Subcutaneous abdominal adipose tissue (tissue), 5 donors: Measurements from ENCODE around the gene ZC3HAV1L.
"Not testable (repeated sequence)": the region's sequence is repeated elsewhere in the genome, so short reads cannot be mapped to it uniquely, and the experiment has no call there.

Experiments
- H3K27ac ChIP-seq: one replicate; pipeline ENCODE4 v1.7.0; 2013; ENCODE audit warnings: low read depth, mild to moderate bottlenecking, inconsistent platforms, low read length, moderate library complexity
- H3K27me3 ChIP-seq, 5 donors: one replicate each; pipeline ENCODE4 v1.7.0; 2013; ENCODE audit warnings: low read length in 5 of 5, inconsistent platforms in 1 of 5; ENCODE audit not compliant: control insufficient read depth in 5 of 5, insufficient read depth in 4 of 5
- H3K36me3 ChIP-seq, 5 donors: one replicate each; pipeline ENCODE4 v1.7.0; 2013; ENCODE audit warnings: low read length in 5 of 5; ENCODE audit not compliant: control insufficient read depth in 5 of 5, insufficient read depth in 5 of 5
- H3K4me1 ChIP-seq, 5 donors: one replicate each; pipeline ENCODE4 v1.7.0; 2013; ENCODE audit warnings: low read length in 5 of 5, mild to moderate bottlenecking in 3 of 5, moderate library complexity in 1 of 5; ENCODE audit not compliant: control insufficient read depth in 5 of 5, insufficient read depth in 5 of 5
- H3K4me3 ChIP-seq, 5 donors: one replicate each; pipeline ENCODE4 v1.7.0; 2013; ENCODE audit warnings: low read length in 5 of 5, low read depth in 1 of 5
- H3K9ac ChIP-seq, 5 donors: one replicate each; pipeline ENCODE4 v1.7.0; 2013; ENCODE audit warnings: low read length in 5 of 5, mild to moderate bottlenecking in 4 of 5, moderate library complexity in 3 of 5
- H3K9me3 ChIP-seq, 5 donors: one replicate each; pipeline ENCODE4 v1.7.0; 2013; ENCODE audit warnings: low read length in 5 of 5; ENCODE audit not compliant: control insufficient read depth in 5 of 5
- donor health status: healthy.
- donor health status: healthy.
- donor health status: healthy.
- donor health status: healthy.
- donor health status: healthy.

ZC3HAV1L gene, protein sequence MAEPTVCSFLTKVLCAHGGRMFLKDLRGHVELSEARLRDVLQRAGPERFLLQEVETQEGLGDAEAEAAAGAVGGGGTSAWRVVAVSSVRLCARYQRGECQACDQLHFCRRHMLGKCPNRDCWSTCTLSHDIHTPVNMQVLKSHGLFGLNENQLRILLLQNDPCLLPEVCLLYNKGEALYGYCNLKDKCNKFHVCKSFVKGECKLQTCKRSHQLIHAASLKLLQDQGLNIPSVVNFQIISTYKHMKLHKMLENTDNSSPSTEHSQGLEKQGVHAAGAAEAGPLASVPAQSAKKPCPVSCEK

DNA sequence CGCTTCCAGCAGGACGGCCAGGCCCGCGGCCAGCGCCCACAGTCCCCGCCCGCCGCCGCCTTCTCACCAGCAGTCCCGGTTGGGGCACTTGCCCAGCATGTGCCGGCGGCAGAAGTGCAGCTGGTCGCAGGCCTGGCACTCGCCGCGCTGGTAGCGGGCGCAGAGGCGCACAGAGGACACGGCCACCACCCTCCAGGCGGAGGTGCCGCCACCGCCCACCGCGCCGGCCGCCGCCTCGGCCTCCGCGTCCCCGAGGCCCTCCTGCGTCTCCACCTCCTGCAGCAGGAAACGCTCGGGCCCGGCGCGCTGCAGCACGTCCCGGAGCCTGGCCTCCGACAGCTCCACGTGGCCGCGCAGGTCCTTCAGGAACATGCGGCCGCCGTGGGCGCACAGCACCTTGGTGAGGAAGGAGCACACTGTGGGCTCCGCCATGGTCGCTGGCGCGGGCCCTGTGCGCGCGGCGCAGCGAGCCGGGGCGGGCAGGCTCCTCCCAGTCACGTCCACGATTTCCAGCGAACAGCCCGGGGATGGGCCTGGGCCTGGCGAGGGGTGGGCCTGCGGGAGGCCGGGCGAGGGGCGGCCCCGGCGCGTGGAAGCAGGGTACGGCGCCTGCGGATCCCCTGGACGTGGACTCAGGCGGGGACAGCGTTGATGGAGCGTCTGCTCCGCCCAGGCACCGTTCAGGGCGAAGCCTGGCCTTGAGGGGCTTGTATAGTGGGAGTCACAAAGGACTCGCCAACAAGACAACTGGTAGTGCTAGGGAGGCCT is at the start of gene ZC3HAV1L:
TSS of gene ZC3HAV1L (minus strand) at position 457 of the 768 bp plus-strand sequence. CDS start at position 432, 25 bp downstream.
- H3K4me3 ChIP-seq, result peak within 1 kb of the TSS; percentile 77 to 95 (median 86)
- H3K27me3 ChIP-seq, result no peaks in the 10 kb centered on the region
- peaks cover 0 to 14% (median 3%) of the 10 kb centered on the region in 5 donors for H3K36me3 ChIP-seq
- H3K9ac ChIP-seq, result peak within 1 kb of the TSS in 4 of 5 donors; percentile 32 to 72 (median 66)
- H3K27ac ChIP-seq, result no peak within 1 kb of the TSS
- no peaks in the 10 kb centered on the region for H3K9me3 ChIP-seq
- H3K4me1 ChIP-seq, result peaks cover 0 to 27% (median 17%) of the 10 kb centered on the region in 5 donors

DNA sequence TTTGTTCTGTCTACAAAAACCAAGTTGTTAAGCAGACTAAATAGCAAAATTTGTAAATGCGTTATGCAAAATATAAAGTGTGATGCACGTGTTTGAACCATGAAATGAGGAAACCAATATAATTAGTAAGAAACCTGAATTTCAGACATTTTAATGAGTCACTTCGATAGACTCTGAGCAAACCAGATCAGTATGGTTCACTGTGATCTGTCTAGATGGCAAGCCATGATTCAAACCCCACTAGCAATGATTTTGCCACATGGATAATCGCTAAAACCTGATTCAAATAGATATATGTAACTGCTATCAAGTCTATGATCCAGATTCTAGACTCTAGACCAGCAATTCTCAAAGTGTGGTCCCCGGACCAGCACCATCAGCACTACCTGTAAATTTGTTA is 48.9 kb upstream of the ZC3HAV1L start:
- no peak overlapping the region for H3K4me3 ChIP-seq
- peaks cover 0 to 17% (median 0%) of the 10 kb centered on the region in 5 donors for H3K4me1 ChIP-seq
- H3K27me3 ChIP-seq, result no peaks in the 10 kb centered on the region
- no peak overlapping the region for H3K27ac ChIP-seq
- no peak overlapping the region for H3K9ac ChIP-seq
- H3K9me3 ChIP-seq, result no peaks in the 10 kb centered on the region
- peaks cover 41 to 84% (median 69%) of the 10 kb centered on the region in 5 donors for H3K36me3 ChIP-seq

DNA sequence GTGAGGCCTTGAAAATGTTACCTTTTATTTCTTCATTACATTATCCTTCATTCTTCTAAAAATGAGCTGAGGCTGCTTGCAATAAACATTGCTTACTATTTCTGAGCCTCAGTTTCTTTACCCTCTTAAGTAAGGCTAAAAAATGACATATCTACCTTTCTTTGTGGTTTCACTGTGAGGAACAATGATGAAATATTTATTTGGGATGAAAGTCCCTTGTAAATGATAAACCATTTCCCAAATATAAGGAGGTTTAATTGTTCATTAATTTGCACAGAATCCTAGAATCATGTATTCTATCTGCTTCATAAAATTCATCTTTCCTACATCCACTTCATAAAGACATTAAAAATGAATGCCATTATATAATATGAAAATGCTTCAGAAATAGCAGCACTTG is 45.7 kb upstream of the ZC3HAV1L start:
- Histone ChIP-seq H3K27me3 (no peaks in the 10 kb centered on the region), H3K4me1 (peaks cover 0 to 23% (median 0%) of the 10 kb centered on the region in 5 donors), H3K27ac (no peak overlapping the region), H3K4me3 (no peak overlapping the region), H3K9me3 (no peaks in the 10 kb centered on the region), H3K9ac (no peak overlapping the region), H3K36me3 (peaks cover 36 to 89% (median 67%) of the 10 kb centered on the region in 5 donors)

DNA sequence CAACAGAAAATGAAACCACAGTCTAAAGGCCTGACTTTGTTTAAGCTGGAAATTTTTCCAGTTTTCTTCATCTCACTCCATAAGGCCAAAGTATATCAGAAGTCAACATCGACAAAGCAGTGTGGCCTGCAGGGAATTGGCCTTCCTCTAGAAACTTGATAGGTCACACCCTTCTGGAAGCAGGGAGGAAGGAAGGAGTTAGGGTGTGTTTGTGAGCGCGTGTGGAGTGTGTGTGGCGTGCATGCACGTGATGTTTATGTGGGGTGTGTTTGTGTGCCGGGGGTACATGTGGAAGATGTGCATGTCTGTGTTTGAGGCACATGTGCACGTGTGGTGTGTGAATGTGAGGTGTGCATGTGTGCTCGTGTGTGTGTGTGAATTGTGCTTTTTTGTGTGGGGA is 45.1 kb upstream of the ZC3HAV1L start:
- H3K27ac ChIP-seq, result no peak overlapping the region
- H3K36me3 ChIP-seq, result peaks cover 34 to 90% (median 71%) of the 10 kb centered on the region in 5 donors
- no peak overlapping the region for H3K4me3 ChIP-seq
- no peaks in the 10 kb centered on the region for H3K27me3 ChIP-seq
- H3K4me1 ChIP-seq, result peaks cover 0 to 23% (median 0%) of the 10 kb centered on the region in 5 donors
- H3K9ac ChIP-seq, result no peak overlapping the region
- H3K9me3 ChIP-seq, result no peaks in the 10 kb centered on the region

DNA sequence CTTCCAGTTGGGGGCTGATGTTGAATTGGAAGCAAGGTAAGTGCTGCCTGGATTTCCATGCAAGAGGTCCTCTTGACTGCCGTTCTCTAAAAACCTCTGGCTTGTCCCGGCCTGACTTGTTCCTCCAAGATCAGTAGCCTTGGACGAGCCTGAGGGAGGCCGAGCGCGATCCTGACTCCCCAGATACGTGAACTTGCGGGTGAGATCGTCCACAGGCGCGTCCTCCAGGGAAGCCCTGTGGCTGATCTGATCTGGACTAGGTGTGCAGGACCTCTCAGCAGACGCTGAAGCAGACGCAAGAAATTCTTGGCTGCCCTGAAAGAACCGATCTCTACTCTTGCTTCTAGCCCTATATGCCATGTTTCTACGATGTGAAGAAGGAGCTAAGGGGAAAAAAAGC is 44.0 kb upstream of the ZC3HAV1L start:
- Histone ChIP-seq H3K9ac (no peak overlapping the region), H3K27me3 (no peaks in the 10 kb centered on the region), H3K9me3 (no peaks in the 10 kb centered on the region), H3K4me3 (no peak overlapping the region), H3K4me1 (peaks cover 0 to 24% (median 2%) of the 10 kb centered on the region in 5 donors), H3K36me3 (peaks cover 29 to 87% (median 72%) of the 10 kb centered on the region in 5 donors), H3K27ac (no peak overlapping the region)

DNA sequence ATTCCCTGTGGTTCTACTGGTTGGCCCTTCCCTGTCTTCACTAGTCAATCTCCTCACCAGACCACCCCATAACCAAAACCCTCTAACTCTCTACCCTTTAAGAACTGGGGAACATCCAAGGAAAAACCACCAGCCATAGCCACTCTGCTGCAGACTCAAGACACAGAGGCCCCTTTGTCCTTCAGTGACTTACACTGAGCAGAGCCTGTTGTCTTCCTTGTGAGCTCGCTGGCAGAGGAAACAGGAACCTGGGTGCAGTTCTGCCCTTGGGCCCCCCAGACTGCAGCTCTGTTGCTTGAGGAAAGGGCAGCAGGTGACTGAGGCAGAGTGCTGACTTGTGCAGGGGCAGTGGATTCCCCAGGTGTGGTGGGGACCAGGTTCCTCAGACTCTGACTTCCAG is 43.1 kb upstream of the ZC3HAV1L start:
- no peak overlapping the region for H3K27ac ChIP-seq
- no peaks in the 10 kb centered on the region for H3K27me3 ChIP-seq
- peaks cover 20 to 77% (median 64%) of the 10 kb centered on the region in 5 donors for H3K36me3 ChIP-seq
- no peak overlapping the region for H3K9ac ChIP-seq
- no peak overlapping the region for H3K4me3 ChIP-seq
- H3K4me1 ChIP-seq, result peaks cover 0 to 27% (median 3%) of the 10 kb centered on the region in 5 donors
- no peaks in the 10 kb centered on the region for H3K9me3 ChIP-seq

DNA sequence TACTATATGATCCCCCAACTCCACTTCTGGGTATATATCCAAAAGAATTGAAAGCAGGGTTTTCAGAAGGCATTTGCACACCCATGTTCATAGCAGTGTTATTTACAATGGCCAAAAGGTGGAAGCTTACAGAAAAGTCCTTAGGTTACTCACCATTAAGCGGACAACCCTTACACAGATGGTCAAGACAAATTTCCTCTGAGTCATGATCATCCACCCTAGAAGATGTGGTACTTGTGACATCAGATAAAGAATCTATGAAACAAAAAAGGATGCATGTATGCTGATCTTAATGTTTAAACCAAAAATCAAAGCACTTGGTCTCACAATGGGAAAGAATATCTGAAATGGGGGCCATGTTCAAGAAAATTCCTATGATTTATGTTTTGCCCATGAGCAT is 42.6 kb upstream of the ZC3HAV1L start:
- Histone ChIP-seq H3K9me3 (no peaks in the 10 kb centered on the region), H3K4me1 (peaks cover 0 to 27% (median 3%) of the 10 kb centered on the region in 5 donors), H3K27me3 (no peaks in the 10 kb centered on the region), H3K9ac (no peak overlapping the region), H3K27ac (no peak overlapping the region), H3K36me3 (peaks cover 20 to 77% (median 64%) of the 10 kb centered on the region in 5 donors), H3K4me3 (no peak overlapping the region)

DNA sequence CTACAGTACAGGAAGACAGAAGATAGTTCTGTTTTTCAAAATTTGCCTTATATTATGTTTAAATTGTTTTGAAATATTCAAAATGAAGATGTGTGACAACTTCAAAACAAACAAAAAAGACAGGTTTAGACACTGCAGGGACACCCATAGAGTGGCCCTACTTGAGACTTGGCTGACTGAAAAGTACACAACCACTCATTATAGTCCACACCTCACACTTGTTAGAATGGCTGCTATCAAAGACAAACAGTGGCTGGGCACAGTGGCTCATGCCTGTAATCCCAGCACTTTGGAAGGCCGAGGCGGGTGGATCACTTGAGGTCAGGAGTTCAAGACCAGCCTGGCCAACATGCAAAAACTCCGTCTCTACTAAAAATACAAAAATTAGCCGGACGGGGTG is 41.9 kb upstream of the ZC3HAV1L start:
- Histone ChIP-seq H3K36me3 (peaks cover 16 to 76% (median 61%) of the 10 kb centered on the region in 5 donors), H3K4me1 (peaks cover 0 to 27% (median 3%) of the 10 kb centered on the region in 5 donors)
- H3K4me3 ChIP-seq, H3K9me3 ChIP-seq, H3K9ac ChIP-seq, H3K27ac ChIP-seq, H3K27me3 ChIP-seq: not testable (repeated sequence)

DNA sequence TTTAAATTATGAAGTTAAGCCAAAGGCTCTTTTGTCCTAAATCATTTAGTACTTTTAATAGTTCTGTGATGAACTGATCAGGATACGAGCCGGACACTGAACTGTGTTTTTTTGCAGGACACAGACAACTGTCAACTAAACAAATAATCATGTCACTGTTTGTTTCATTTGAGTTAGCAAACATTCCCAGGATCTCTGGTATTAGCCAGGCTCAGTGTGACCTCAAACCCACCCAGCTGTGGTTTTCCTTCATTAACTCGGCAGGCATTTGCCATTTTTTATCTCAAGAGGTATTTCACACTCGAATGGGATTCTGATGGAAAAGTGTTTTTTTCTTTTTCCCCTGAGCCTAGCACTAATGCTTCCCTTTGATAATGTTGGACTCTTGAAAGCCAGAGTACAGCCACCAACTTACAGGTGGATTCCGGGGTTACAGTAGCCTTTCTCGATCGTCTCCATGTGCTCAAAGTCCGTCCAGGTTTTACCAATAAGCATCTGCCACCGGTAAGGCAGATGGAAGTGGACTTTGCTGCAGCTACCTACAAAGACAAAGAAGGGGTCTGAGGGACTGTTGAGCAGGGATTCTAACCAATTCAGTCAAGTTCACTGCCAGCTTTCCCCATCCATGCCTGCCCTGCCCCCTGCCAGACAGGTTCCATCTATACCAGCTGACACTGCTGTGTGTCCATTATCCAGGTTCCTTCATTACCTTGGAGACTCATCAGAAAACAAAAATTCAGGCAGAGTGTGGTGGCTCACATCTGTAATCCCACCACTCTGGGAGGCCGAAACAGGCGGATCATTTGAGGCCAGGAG is 40.2 kb upstream of the ZC3HAV1L start:
- Histone ChIP-seq H3K9me3 (no peaks in the 10 kb centered on the region), H3K27ac (no peak overlapping the region), H3K4me3 (no peak overlapping the region), H3K9ac (no peak overlapping the region), H3K36me3 (peaks cover 12 to 84% (median 70%) of the 10 kb centered on the region in 5 donors), H3K27me3 (no peaks in the 10 kb centered on the region), H3K4me1 (peaks cover 0 to 27% (median 3%) of the 10 kb centered on the region in 5 donors)
